HG03175 (cell line): ENCODE data around the gene RAB31.

Experiments
- ATAC-seq: cut with Tn5 transposase; IDR thresholded peaks from one replicate; pipeline ENCODE4 v1.9.1; 2021; ENCODE audit warnings: mild to moderate bottlenecking, moderate library complexity; ENCODE audit not compliant: unreplicated experiment

The RAB31 gene

DNA sequence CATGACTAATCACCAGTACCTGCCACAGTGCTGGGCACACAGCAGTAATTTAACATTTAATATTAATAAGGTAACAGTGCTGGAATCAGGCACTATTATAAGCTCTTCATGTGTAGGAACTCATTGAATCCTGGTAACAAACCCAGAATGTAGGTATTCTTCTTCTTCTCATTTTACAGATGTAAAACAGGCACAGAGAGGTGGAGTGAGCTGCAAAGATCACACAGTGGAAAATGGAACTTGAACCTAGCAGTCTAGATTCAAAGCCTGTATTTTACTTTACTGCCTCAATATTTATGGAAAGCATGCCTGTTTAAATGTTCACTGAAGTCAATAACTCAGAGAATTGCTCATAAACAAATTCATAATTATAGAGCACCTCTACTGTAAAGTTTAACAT lies 202.0 kb downstream of the RAB31 start:
- ATAC-seq = no peak

DNA sequence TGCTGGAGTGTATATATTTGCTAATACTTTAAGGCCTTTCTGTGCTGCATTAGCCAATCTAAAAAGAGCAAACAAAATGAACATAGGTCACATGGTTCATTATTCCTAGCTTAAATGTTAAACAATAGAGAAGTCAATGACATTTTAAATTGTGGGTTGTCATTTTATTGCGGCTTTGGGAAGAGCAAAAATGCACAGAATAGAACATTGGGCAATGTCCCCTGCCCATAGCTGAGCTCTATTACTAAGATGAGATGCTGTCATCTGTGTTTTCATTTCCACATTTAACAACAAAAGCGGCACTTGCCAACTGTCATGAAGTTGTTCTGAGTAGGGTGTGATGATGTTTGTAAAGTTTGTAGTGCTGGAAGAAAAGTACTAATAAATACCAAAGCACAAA lies 202.6 kb downstream of the RAB31 start:
- ATAC-seq = no peak

DNA sequence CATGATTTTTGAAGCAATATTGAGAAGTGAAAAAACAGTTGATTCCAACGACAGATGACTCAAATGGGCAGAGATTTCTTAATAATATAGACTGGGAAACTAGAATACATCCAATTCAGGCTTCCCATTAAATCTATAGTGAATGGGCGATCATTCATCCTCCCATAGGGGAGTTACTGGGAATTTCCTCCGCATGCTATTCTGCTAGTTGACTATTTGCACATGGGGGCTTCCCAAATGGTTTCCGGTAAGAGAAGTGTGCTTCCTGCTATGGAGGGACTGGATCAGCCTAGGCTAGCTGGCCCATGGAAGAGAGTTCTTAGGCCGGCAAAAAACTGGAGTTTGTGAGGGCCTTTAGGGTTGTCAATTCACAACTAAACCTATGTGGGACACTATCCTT lies 203.1 kb downstream of the RAB31 start:
- ATAC-seq = no peak
